CD4-positive, alpha-beta T cell treated with Interleukin-12 subunit alpha and Interleukin-12 subunit beta, for 1 hour (primary cell): Measurements from ENCODE around the gene PRKAG2.

ENCODE experiments used
- DNase-seq: peaks from one replicate; pipeline ENCODE4 v3.0.0-alpha.2; 2020

PRKAG2 gene

GRCh38 chr7:151900591-151900985, 23.7 kb upstream of the PRKAG2 start:
- DNase-seq: no peak

- no peak for DNase-seq
Measured at GRCh38 chr7:151899513-151900360, 22.8 kb upstream of the PRKAG2 start.

- DNase-seq: no peak
Measured at GRCh38 chr7:151897951-151898686, 21.2 kb upstream of the PRKAG2 start.

GRCh38 chr7:151897161-151897731, 20.3 kb upstream of the PRKAG2 start:
- DNase-seq: no peak

- no peak for DNase-seq
Measured at GRCh38 chr7:151896486-151896885, 19.6 kb upstream of the PRKAG2 start.

GRCh38 chr7:151896086-151896485, 19.2 kb upstream of the PRKAG2 start:
- no peak for DNase-seq

- no peak for DNase-seq
Measured at GRCh38 chr7:151895631-151896031, 18.7 kb upstream of the PRKAG2 start.

- no peak for DNase-seq
Measured at GRCh38 chr7:151895008-151895630, 18.2 kb upstream of the PRKAG2 start.

- no peak for DNase-seq
Measured at GRCh38 chr7:151894111-151895007, 17.4 kb upstream of the PRKAG2 start.

- no peak for DNase-seq
Measured at GRCh38 chr7:151893405-151893923, 16.5 kb upstream of the PRKAG2 start.

- DNase-seq: no peak
Measured at GRCh38 chr7:151891753-151892152, 14.8 kb upstream of the PRKAG2 start.

GRCh38 chr7:151891182-151891581, 14.3 kb upstream of the PRKAG2 start:
- DNase-seq: no peak

GRCh38 chr7:151890355-151891004, 13.6 kb upstream of the PRKAG2 start:
- DNase-seq: no peak

- no peak for DNase-seq
Measured at GRCh38 chr7:151889406-151890354, 12.8 kb upstream of the PRKAG2 start.

- no peak for DNase-seq
Measured at GRCh38 chr7:151888079-151889067, 11.5 kb upstream of the PRKAG2 start.

- no peak for DNase-seq
Measured at GRCh38 chr7:151886783-151887182, 9.9 kb upstream of the PRKAG2 start.

GRCh38 chr7:151885202-151885580, 8.3 kb upstream of the PRKAG2 start:
- DNase-seq: no peak

- DNase-seq: no peak
Measured at GRCh38 chr7:151884312-151885201, 7.6 kb upstream of the PRKAG2 start.
